ENCODE data around the gene GNAO1. TPM values are rescaled to one million over a fixed set of nuclear protein-coding genes. Genes with fewer than 3 reads are reported as not detected.

Gene GNAO1
- total RNA-seq, 1 donor from 2014 or later = 1.9 TPM

DNA sequence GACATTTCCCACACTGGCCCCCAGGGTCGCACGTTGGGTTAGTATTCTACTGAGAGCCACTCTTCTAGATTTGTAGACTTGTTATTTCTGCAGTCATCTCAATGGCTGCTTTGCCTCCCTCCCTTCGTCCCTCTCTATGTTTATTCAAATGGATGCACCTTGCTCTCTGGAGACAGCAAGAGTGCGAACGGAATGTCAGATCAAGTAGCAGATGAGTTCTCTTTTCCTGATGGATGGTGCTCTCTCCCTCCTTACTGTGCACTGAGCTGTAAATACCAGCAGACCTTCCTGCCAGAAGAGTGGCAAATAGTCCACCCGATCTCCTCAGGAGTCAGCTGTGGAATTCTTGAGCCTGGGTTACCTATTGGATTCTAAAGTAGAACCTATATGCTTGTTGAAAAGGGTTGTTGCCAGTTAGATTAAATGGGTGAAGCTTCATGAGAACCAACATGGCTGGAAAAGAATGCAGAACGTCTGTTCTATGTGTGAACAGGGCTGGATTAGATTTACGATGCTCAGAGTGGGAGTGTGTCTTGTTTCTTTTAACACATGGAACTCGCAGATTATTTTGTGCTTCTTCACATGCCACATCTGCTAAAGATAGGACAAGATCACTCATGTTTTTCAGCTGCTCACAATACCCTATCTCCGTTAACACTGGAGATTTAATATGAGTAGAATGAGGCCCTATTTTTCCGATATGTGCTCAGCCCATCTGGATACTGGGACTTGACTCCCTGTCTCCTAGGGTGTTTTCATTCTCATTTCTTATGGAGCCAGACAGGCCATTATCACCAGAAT, 6.1 kb downstream of the GNAO1 start:
- Histone ChIP-seq H3K9ac (no peak overlapping the region), H3K4me1 (peaks cover 11% of the 10 kb centered on the region), H3K9me3 (ENCODE audit: low read depth) (no peaks in the 10 kb centered on the region), H3K27me3 (peaks cover 18% of the 10 kb centered on the region), H4K20me1 (ENCODE audit: low read depth) (peaks cover 38% of the 10 kb centered on the region), H2AFZ (replicated peaks) (no peak overlapping the region), H3K27ac (no peak overlapping the region), H3K79me2 (ENCODE audit: low read depth) (peaks cover 4% of the 10 kb centered on the region), H3K4me2 (no peak overlapping the region), H3K4me3 (no peak overlapping the region), H3K36me3 (no peaks in the 10 kb centered on the region), H3F3A (ENCODE audit: low read depth) (peaks cover 12% of the 10 kb centered on the region)
- peaks cover 19% of the 10 kb centered on the region for H3K27me3 Mint-ChIP-seq (ENCODE audit: insufficient read depth, low read depth)
- no peaks in the 10 kb centered on the region for H3K36me3 Mint-ChIP-seq
- H3K27ac Mint-ChIP-seq = no peak overlapping the region
- no peak overlapping the region for H3K4me3 Mint-ChIP-seq
- no peaks in the 10 kb centered on the region for H3K9me3 Mint-ChIP-seq
- H3K4me1 Mint-ChIP-seq = peaks cover 25% of the 10 kb centered on the region
- no peak for DNase-seq (ENCODE audit: low spot score)
- TF ChIP-seq EZH2 (IDR thresholded peaks at IDR 0.05) (no peak), EZH2phosphoT487 (IDR thresholded peaks at IDR 0.05) (no peak)
- TF ChIP-seq, protein P1, sequence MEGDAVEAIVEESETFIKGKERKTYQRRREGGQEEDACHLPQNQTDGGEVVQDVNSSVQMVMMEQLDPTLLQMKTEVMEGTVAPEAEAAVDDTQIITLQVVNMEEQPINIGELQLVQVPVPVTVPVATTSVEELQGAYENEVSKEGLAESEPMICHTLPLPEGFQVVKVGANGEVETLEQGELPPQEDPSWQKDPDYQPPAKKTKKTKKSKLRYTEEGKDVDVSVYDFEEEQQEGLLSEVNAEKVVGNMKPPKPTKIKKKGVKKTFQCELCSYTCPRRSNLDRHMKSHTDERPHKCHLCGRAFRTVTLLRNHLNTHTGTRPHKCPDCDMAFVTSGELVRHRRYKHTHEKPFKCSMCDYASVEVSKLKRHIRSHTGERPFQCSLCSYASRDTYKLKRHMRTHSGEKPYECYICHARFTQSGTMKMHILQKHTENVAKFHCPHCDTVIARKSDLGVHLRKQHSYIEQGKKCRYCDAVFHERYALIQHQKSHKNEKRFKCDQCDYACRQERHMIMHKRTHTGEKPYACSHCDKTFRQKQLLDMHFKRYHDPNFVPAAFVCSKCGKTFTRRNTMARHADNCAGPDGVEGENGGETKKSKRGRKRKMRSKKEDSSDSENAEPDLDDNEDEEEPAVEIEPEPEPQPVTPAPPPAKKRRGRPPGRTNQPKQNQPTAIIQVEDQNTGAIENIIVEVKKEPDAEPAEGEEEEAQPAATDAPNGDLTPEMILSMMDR (IDR thresholded peaks at IDR 0.05) = no peak

DNA sequence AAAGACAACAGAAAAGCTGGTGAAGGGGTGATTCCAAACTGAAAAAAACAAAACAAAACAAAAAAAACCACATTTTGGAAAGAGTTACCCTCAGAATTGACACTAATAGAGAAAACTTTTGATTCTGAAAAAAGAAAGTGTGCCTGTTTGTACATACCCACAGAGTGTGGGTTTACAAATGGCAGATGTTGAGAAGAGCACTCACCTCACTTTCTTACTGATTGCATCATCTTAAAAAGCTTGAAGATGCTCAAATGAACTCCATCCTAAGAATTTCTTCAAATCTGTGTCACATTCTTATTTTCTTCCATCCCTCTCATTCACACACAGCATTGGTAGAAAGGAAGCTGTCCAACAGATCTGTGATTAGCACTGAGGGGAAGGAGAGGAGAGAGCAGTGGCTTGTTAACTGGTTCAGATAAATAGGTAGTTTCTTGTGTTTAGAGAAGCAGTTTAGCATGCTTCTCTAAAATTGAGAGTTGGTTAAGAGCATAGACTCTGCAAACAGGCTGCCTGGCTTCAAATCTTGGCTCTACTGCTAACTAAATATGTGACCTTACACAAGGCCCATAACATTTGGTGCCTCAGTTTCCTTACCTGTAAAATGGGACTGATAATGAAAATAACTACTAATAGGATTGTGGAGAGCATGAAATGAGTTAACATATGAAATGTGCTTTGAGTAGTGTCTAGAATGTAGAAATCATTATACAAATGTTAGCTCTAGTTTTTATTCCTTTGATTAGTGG, 6.9 kb downstream of the GNAO1 start:
- no peak overlapping the region for H3K4me3 ChIP-seq
- H2AFZ ChIP-seq (replicated peaks) = no peak overlapping the region
- no peaks in the 10 kb centered on the region for H3K9me3 Mint-ChIP-seq
- peaks cover 18% of the 10 kb centered on the region for H3K4me1 Mint-ChIP-seq
- no peak overlapping the region for H3K27ac Mint-ChIP-seq
- peaks cover 4% of the 10 kb centered on the region for H3K79me2 ChIP-seq (ENCODE audit: low read depth)
- no peak for DNase-seq (ENCODE audit: low spot score)
- H3K36me3 ChIP-seq = no peaks in the 10 kb centered on the region
- H3K27ac ChIP-seq = no peak overlapping the region
- TF ChIP-seq EZH2 (IDR thresholded peaks at IDR 0.05) = no peak
- TF ChIP-seq, protein P1 (IDR thresholded peaks at IDR 0.05) = no peak
- TF ChIP-seq EZH2phosphoT487 (IDR thresholded peaks at IDR 0.05) = no peak
- H3K9ac ChIP-seq = no peak overlapping the region
- no peak overlapping the region for H3K4me2 ChIP-seq
- peaks cover 10% of the 10 kb centered on the region for H3K27me3 ChIP-seq
- H4K20me1 ChIP-seq (ENCODE audit: low read depth) = peaks cover 30% of the 10 kb centered on the region
- peaks cover 12% of the 10 kb centered on the region for H3K27me3 Mint-ChIP-seq (ENCODE audit: insufficient read depth, low read depth)
- H3K4me3 Mint-ChIP-seq = no peak overlapping the region
- no peaks in the 10 kb centered on the region for H3K9me3 ChIP-seq (ENCODE audit: low read depth)
- H3K4me1 ChIP-seq = peaks cover 11% of the 10 kb centered on the region
- H3F3A ChIP-seq (ENCODE audit: low read depth) = peaks cover 8% of the 10 kb centered on the region
- no peaks in the 10 kb centered on the region for H3K36me3 Mint-ChIP-seq

DNA sequence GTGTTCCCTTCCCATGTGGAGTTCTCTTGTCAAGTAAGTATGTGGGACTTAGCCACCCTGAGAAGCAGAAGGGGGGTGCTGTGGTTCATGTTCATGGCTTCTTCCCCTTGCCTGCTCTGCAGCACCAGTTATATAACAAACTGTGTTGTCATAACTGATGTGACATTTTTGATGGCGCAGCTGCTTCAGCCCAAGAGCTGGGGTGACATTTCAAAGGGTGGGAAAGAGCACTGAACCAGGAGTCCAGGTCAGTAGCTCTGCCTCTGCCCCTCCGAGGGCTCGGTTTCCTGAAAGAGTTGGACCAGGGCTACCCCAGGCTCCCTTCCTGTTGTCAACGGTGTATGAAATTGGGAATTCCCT, 7.4 kb downstream of the GNAO1 start:
- H3K9me3 ChIP-seq (ENCODE audit: low read depth) = no peaks in the 10 kb centered on the region
- H3K9ac ChIP-seq = no peak overlapping the region
- peaks cover 11% of the 10 kb centered on the region for H3K4me1 ChIP-seq
- H3F3A ChIP-seq (ENCODE audit: low read depth) = peaks cover 3% of the 10 kb centered on the region
- no peak overlapping the region for H3K27ac ChIP-seq
- DNase-seq (ENCODE audit: low spot score) = no peak
- peaks cover 7% of the 10 kb centered on the region for H3K27me3 Mint-ChIP-seq (ENCODE audit: insufficient read depth, low read depth)
- H3K36me3 ChIP-seq = no peaks in the 10 kb centered on the region
- H3K27ac Mint-ChIP-seq = no peak overlapping the region
- no peak overlapping the region for H3K4me3 ChIP-seq
- no peaks in the 10 kb centered on the region for H3K9me3 Mint-ChIP-seq
- H3K36me3 Mint-ChIP-seq = no peaks in the 10 kb centered on the region
- H3K79me2 ChIP-seq (ENCODE audit: low read depth) = peaks cover 4% of the 10 kb centered on the region
- H3K27me3 ChIP-seq = peaks cover 5% of the 10 kb centered on the region
- H4K20me1 ChIP-seq (ENCODE audit: low read depth) = peaks cover 24% of the 10 kb centered on the region
- H3K4me2 ChIP-seq = no peak overlapping the region
- no peak overlapping the region for H2AFZ ChIP-seq (replicated peaks)
- H3K4me3 Mint-ChIP-seq = no peak overlapping the region
- H3K4me1 Mint-ChIP-seq = peaks cover 14% of the 10 kb centered on the region
- TF ChIP-seq EZH2phosphoT487 (IDR thresholded peaks at IDR 0.05) = no peak
- no peak for TF ChIP-seq EZH2 (IDR thresholded peaks at IDR 0.05)
- TF ChIP-seq, protein P1 (IDR thresholded peaks at IDR 0.05) = no peak

Data from neural progenitor cell (in vitro differentiated cells).